ENCODE measurements around the gene SOCS4. TPM values are rescaled to one million over a fixed set of nuclear protein-coding genes. Genes with fewer than 3 reads are reported as not detected.
A peak's percentile ranks its signal among the peaks of the same experiment; 100 is the strongest.

The SOCS4 gene
- total and polyA plus RNA-seq, 2 of the 13 experiments (the other 11 are each of a cell fraction or from before 2014, with no cell fraction given): 4.0 to 10.0 TPM

GRCh38 chr14:55051423-55052268 lies 24.6 kb downstream of the SOCS4 start, which contains the start of gene MAPK1IP1L (continued):
- TF ChIP-seq, protein P1, sequence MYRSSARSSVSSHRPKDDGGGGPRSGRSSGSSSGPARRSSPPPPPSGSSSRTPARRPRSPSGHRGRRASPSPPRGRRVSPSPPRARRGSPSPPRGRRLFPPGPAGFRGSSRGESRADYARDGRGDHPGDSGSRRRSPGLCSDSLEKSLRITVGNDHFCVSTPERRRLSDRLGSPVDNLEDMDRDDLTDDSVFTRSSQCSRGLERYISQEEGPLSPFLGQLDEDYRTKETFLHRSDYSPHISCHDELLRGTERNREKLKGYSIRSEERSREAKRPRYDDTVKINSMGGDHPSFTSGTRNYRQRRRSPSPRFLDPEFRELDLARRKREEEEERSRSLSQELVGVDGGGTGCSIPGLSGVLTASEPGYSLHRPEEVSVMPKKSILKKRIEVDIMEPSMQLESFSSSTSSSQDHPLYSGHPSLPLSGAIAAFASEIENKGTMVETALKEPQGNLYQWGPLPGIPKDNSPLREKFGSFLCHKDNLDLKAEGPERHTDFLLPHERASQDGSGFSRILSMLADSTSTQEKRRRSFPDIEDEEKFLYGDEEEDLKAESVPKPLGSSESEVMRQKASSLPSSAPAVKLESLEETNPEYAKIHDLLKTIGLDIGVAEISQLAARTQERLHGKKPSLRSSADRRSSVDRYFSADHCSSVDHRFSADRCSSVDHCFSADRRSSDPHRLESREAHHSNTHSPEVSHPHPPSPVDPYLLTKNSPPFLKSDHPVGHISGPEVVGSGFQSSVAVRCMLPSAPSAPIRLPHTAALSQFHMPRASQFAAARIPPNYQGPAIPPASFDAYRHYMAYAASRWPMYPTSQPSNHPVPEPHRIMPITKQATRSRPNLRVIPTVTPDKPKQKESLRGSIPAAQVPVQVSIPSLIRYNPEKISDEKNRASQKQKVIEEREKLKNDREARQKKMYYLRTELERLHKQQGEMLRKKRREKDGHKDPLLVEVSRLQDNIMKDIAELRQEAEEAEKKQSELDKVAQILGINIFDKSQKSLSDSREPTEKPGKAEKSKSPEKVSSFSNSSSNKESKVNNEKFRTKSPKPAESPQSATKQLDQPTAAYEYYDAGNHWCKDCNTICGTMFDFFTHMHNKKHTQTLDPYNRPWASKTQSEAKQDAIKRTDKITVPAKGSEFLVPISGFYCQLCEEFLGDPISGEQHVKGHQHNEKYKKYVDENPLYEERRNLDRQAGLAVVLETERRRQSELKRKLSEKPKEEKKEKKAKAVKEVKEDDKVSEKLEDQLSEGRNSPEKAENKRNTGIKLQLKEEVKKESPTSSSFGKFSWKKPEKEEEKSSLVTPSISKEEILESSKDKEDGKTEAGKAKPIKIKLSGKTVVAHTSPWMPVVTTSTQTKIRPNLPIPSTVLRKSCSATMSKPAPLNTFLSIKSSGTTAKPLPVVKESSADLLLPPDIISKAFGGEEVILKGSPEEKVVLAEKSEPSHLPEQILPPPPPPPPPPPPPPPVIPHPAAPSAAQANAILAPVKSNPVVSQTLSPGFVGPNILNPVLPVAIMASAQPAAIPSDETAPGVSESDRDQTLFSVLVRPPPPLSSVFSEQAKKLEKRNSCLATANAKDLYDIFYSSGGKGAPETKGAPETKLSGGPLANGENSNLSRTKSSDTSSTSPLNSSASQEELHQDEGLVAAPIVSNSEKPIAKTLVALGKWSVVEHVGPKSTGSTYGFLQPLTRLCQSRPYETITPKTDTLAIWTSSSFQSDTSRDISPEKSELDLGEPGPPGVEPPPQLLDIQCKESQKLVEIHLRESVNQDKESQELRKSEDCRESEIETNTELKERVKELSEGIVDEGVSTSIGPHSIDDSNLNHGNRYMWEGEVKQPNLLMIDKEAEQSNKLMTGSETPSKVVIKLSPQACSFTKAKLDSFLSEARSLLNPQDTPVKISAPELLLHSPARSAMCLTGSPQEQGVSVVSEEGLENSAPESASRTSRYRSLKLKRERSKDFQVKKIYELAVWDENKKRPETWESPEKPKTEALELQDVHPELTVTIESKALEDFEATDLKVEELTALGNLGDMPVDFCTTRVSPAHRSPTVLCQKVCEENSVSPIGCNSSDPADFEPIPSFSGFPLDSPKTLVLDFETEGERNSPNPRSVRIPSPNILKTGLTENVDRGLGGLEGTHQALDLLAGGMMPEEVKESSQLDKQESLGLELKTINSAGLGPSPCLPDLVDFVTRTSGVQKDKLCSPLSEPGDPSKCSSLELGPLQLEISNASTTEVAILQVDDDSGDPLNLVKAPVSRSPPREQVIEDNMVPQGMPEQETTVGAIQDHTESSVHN (CRISPR knock-in tag; IDR thresholded peaks at IDR 0.05): peak; percentile 93; the same call in 1 of the 2 replicates
- TF ChIP-seq BCLAF1 (IDR thresholded peaks at IDR 0.05): no peak
- peak; percentile 80 for TF ChIP-seq NR2C2 (CRISPR knock-in tag; IDR thresholded peaks at IDR 0.05; ENCODE audit: borderline replicate concordance)
- peak; percentile 88; the same call in 1 of the 2 replicates for TF ChIP-seq ZNF547 (CRISPR knock-in tag; IDR thresholded peaks at IDR 0.05)
- TF ChIP-seq, protein P2, sequence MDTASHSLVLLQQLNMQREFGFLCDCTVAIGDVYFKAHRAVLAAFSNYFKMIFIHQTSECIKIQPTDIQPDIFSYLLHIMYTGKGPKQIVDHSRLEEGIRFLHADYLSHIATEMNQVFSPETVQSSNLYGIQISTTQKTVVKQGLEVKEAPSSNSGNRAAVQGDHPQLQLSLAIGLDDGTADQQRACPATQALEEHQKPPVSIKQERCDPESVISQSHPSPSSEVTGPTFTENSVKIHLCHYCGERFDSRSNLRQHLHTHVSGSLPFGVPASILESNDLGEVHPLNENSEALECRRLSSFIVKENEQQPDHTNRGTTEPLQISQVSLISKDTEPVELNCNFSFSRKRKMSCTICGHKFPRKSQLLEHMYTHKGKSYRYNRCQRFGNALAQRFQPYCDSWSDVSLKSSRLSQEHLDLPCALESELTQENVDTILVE (CRISPR knock-in tag; IDR thresholded peaks at IDR 0.05): 0 out of 2 replicates have a peak, but pooled peaks have one; percentile 21
- peak; percentile 65; the same call in 1 of the 2 replicates for TF ChIP-seq JUN (CRISPR knock-in tag; IDR thresholded peaks at IDR 0.05)
- no peak; the same call in 1 of the 2 replicates for TF ChIP-seq ZFYVE20 (CRISPR knock-in tag; IDR thresholded peaks at IDR 0.05; ENCODE audit: borderline replicate concordance, low read depth)
- TF ChIP-seq, protein P3, sequence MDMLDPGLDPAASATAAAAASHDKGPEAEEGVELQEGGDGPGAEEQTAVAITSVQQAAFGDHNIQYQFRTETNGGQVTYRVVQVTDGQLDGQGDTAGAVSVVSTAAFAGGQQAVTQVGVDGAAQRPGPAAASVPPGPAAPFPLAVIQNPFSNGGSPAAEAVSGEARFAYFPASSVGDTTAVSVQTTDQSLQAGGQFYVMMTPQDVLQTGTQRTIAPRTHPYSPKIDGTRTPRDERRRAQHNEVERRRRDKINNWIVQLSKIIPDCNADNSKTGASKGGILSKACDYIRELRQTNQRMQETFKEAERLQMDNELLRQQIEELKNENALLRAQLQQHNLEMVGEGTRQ (IDR thresholded peaks at IDR 0.05; ENCODE audit: low read depth, low read length): no peak
- TF ChIP-seq, protein P3 (CRISPR knock-in tag; IDR thresholded peaks at IDR 0.05; ENCODE audit: borderline replicate concordance): no peak
- TF ChIP-seq ZNF317 (CRISPR knock-in tag; IDR thresholded peaks at IDR 0.05): peak; percentile 51; the same call in 1 of the 2 replicates
- no peak for TF ChIP-seq RNF2 (conservative IDR thresholded peaks at IDR 0.05; ENCODE audit: low read depth)
